Astrocyte (in vitro differentiated cells and primary cell): ENCODE results near the gene RAB17. TPM values are rescaled to one million over a fixed set of nuclear protein-coding genes. Genes with fewer than 3 reads are reported as not detected.

ENCODE experiments used
- DNase-seq: peaks from one replicate; pipeline ENCODE4 v3.0.0-alpha.2; 2010; ENCODE audit warnings: low read depth
- FAIRE-seq: peaks from 2 replicates; lab custom pipeline; 2011; peaks lifted over from hg19 to GRCh38; lab: Jason Lieb, UNC
- H2AFZ ChIP-seq: 2 replicates; pipeline ENCODE4 v1.6.0; 2012; ENCODE audit warnings: low read depth, low read length, inconsistent platforms
- H3K27ac ChIP-seq: 2 replicates; pipeline ENCODE4 v1.5.1; 2011; ENCODE audit warnings: low read depth, low read length, inconsistent platforms
- H3K27me3 ChIP-seq: 2 replicates; pipeline ENCODE4 v1.6.0; 2011; ENCODE audit warnings: low read length, inconsistent platforms; ENCODE audit not compliant: insufficient read depth
- H3K36me3 ChIP-seq: 2 replicates; pipeline ENCODE4 v1.5.1; 2011; ENCODE audit warnings: low read length, inconsistent platforms; ENCODE audit not compliant: insufficient read depth
- H3K4me1 ChIP-seq: 2 replicates; pipeline ENCODE4 v1.5.1; 2011; ENCODE audit warnings: low read length, inconsistent platforms; ENCODE audit not compliant: insufficient read depth
- H3K4me2 ChIP-seq: 2 replicates; pipeline ENCODE4 v1.6.0; 2012; ENCODE audit warnings: low read length, inconsistent platforms
- H3K4me3 ChIP-seq: 2 replicates; pipeline ENCODE4 v1.5.1; 2011; ENCODE audit warnings: low read depth, mild to moderate bottlenecking, low read length, inconsistent platforms; ENCODE audit not compliant: insufficient read depth
- H3K79me2 ChIP-seq: 2 replicates; pipeline ENCODE4 v1.6.0; 2012; ENCODE audit warnings: mild to moderate bottlenecking, low read length, inconsistent platforms; ENCODE audit not compliant: insufficient read depth
- H3K9ac ChIP-seq: 2 replicates; pipeline ENCODE4 v1.6.0; 2012; ENCODE audit warnings: mild to moderate bottlenecking, low read length, inconsistent platforms
- H3K9me3 ChIP-seq: 2 replicates; pipeline ENCODE4 v1.5.1; 2012; ENCODE audit warnings: low read depth, mild to moderate bottlenecking, low read length, inconsistent platforms; ENCODE audit not compliant: insufficient read depth
- H4K20me1 ChIP-seq: 2 replicates; pipeline ENCODE4 v1.6.0; 2012; ENCODE audit warnings: low read length, inconsistent platforms; ENCODE audit not compliant: insufficient read depth
- H3K27ac Mint-ChIP-seq: one replicate; pipeline ENCODE4 v1.8.0; 2021; ENCODE audit warnings: mild to moderate bottlenecking, mixed read lengths; ENCODE audit not compliant: unreplicated experiment
- H3K27me3 Mint-ChIP-seq: one replicate; pipeline ENCODE4 v1.8.0; 2021; ENCODE audit warnings: low read depth, mixed read lengths; ENCODE audit not compliant: unreplicated experiment
- H3K36me3 Mint-ChIP-seq: one replicate; pipeline ENCODE4 v1.8.0; 2021; ENCODE audit warnings: low read depth, mixed read lengths; ENCODE audit not compliant: unreplicated experiment
- H3K4me1 Mint-ChIP-seq: one replicate; pipeline ENCODE4 v1.8.0; 2021; ENCODE audit warnings: low read depth, mixed read lengths; ENCODE audit not compliant: unreplicated experiment
- H3K4me3 Mint-ChIP-seq: one replicate; pipeline ENCODE4 v1.8.0; 2021; ENCODE audit warnings: mild to moderate bottlenecking, moderate library complexity, mixed read lengths; ENCODE audit not compliant: unreplicated experiment
- H3K9me3 Mint-ChIP-seq: one replicate; pipeline ENCODE4 v1.8.0; 2021; ENCODE audit warnings: mild to moderate bottlenecking, mixed read lengths; ENCODE audit not compliant: unreplicated experiment
- CTCF ChIP-seq: IDR thresholded peaks from 2 replicates; pipeline ENCODE4 v1.5.1; 2011; ENCODE audit warnings: low read depth, mild to moderate bottlenecking, inconsistent platforms, low read length, moderate library complexity; ENCODE audit not compliant: insufficient read depth
- EZH2 ChIP-seq: IDR thresholded peaks from 2 replicates; pipeline ENCODE4 v1.6.1; 2012; ENCODE audit warnings: mild to moderate bottlenecking, low read length, inconsistent platforms; ENCODE audit not compliant: insufficient read depth
- total RNA-seq: library from RNA; stranded (reverse); gene quantifications from 2 replicates; pipeline ENCODE4 v1.2.1, GENCODE V29; 2021

Gene RAB17
- total RNA-seq, 1 donor from 2014 or later, result 1.4 TPM

- no peak for DNase-seq
- Histone ChIP-seq H4K20me1 (peaks cover 21% of the 10 kb centered on the region), H3K9ac (no peak overlapping the region), H3K79me2 (no peaks in the 10 kb centered on the region), H3K9me3 (no peaks in the 10 kb centered on the region), H3K27ac (no peak overlapping the region), H3K27me3 (no peaks in the 10 kb centered on the region), H3K36me3 (peaks cover 57% of the 10 kb centered on the region), H3K4me1 (peaks cover 2% of the 10 kb centered on the region), H3K4me3 (no peak overlapping the region), H2AFZ (no peak overlapping the region), H3K4me2 (no peak overlapping the region)
- H3K4me3 Mint-ChIP-seq, result no peak overlapping the region
- TF ChIP-seq EZH2 (no peak), CTCF (no peak)
- H3K36me3 Mint-ChIP-seq, result peaks cover 7% of the 10 kb centered on the region
- H3K4me1 Mint-ChIP-seq, result no peaks in the 10 kb centered on the region
- H3K9me3 Mint-ChIP-seq, result no peaks in the 10 kb centered on the region
- H3K27me3 Mint-ChIP-seq, result no peaks in the 10 kb centered on the region
- no peak overlapping the region for H3K27ac Mint-ChIP-seq
- FAIRE-seq, result no peak
Observed at GRCh38 chr2:237527766-237528165, 62.8 kb downstream of the RAB17 start.

DNA sequence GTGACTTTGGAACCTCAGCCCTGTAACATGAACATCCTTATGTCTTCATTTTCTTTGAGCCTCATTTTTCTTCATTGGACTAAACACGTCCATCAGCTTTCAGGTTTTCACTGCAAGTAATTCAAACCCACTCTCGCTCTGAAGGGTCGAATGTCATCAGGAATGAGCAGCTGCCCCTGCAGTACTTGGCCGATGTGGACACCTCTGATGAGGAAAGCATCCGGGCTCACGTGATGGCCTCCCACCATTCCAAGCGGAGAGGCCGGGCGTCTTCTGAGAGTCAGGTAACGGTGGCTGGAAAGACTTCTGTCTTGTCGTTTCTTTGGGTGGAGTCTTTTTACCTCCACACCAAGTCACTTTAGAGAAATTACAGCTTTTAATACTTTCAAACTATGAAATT, 63.3 kb downstream of the RAB17 start:
- no peaks in the 10 kb centered on the region for H3K27me3 ChIP-seq
- H3K4me3 Mint-ChIP-seq, result no peak overlapping the region

More for the DNA sequence above, 63.3 kb downstream of the RAB17 start:
- no peak overlapping the region for H3K4me3 ChIP-seq
- H4K20me1 ChIP-seq, result peaks cover 21% of the 10 kb centered on the region
- H3K36me3 ChIP-seq, result peaks cover 52% of the 10 kb centered on the region
- TF ChIP-seq EZH2 (no peak), CTCF (no peak)
- no peaks in the 10 kb centered on the region for H3K4me1 Mint-ChIP-seq
- H3K36me3 Mint-ChIP-seq, result peaks cover 7% of the 10 kb centered on the region
- H3K27ac Mint-ChIP-seq, result no peak overlapping the region
- no peak overlapping the region for H3K4me2 ChIP-seq
- H2AFZ ChIP-seq, result no peak overlapping the region
- DNase-seq, result no peak
- no peaks in the 10 kb centered on the region for H3K9me3 Mint-ChIP-seq
- no peaks in the 10 kb centered on the region for H3K27me3 Mint-ChIP-seq
- no peak overlapping the region for H3K9ac ChIP-seq
- no peaks in the 10 kb centered on the region for H3K79me2 ChIP-seq
- no peaks in the 10 kb centered on the region for H3K4me1 ChIP-seq
- FAIRE-seq, result no peak
- H3K27ac ChIP-seq, result no peak overlapping the region
- no peaks in the 10 kb centered on the region for H3K9me3 ChIP-seq
